H1 (cell line): ENCODE data around the gene CCNG1. TPM values are rescaled to one million over a fixed set of nuclear protein-coding genes. Genes with fewer than 3 reads are reported as not detected.

ENCODE experiments used
- CTCF ChIA-PET: fragments of 300-600 bp; sonication (Branson Sonifier 250); formaldehyde crosslinking; loops from one replicate; lab custom pipeline; 2021; ENCODE audit not compliant: partially characterized antibody; lab: Charles Lee
- POLR2A ChIA-PET: fragments of 300-600 bp; sonication (Branson Sonifier 250); formaldehyde crosslinking; loops from one replicate; lab custom pipeline; 2021; ENCODE audit warnings: inconsistent platforms; ENCODE audit not compliant: partially characterized antibody; lab: Charles Lee
- DNase-seq, 2 experiments: peaks; one replicate each; pipeline versions ENCODE4 v3.0.0 to v3.0.0-alpha.2; 2010 to 2022; ENCODE audit warnings: low spot score in 2 of 2, low read depth in 1 of 2, mixed read lengths in 1 of 2
- FAIRE-seq: peaks from 2 replicates; lab custom pipeline; 2011; peaks lifted over from hg19 to GRCh38; lab: Jason Lieb, UNC
- H2AFZ ChIP-seq: 2 replicates; pipeline ENCODE4 v1.8.1; 2012; ENCODE audit warnings: low read length, inconsistent platforms
- H2AK5ac ChIP-seq: 2 replicates; pipeline ENCODE4 v1.6.1; 2013; ENCODE audit warnings: low read depth, low read length
- H2BK120ac ChIP-seq: replicated peaks from 2 replicates; pipeline ENCODE3; 2013; ENCODE audit warnings: low read depth, low read length, inconsistent platforms
- H2BK12ac ChIP-seq: 2 replicates; pipeline ENCODE4 v1.6.1; 2013; ENCODE audit warnings: low read depth, low read length
- H2BK15ac ChIP-seq: 2 replicates; pipeline ENCODE4 v1.6.1; 2013; ENCODE audit warnings: low read length
- H2BK20ac ChIP-seq: 2 replicates; pipeline ENCODE4 v1.6.1; 2013; ENCODE audit warnings: low read length
- H2BK5ac ChIP-seq: 2 replicates; pipeline ENCODE4 v1.6.1; 2013; ENCODE audit warnings: low read depth, low read length
- H3K14ac ChIP-seq: 2 replicates; pipeline ENCODE4 v1.6.1; 2013; ENCODE audit warnings: inconsistent platforms; ENCODE audit not compliant: insufficient read length
- H3K18ac ChIP-seq: 2 replicates; pipeline ENCODE4 v1.6.1; 2013; ENCODE audit warnings: low read length; ENCODE audit errors: extremely low read depth
- H3K23ac ChIP-seq: 2 replicates; pipeline ENCODE4 v1.6.1; 2013; ENCODE audit warnings: inconsistent platforms; ENCODE audit not compliant: insufficient read length
- H3K23me2 ChIP-seq: 2 replicates; pipeline ENCODE4 v1.6.1; 2013; ENCODE audit warnings: low read depth, low read length
- H3K27ac ChIP-seq: 2 replicates; pipeline ENCODE4 v1.6.1; 2011; ENCODE audit warnings: low read depth, low read length, inconsistent platforms
- H3K27me3 ChIP-seq, 4 experiments: replicated peaks in 1 of 4; 1 replicate in 1 of 4; 2 replicates in 3 of 4; pipeline versions ENCODE4 v1.6.1 to v1.8.1; 2011 to 2013; ENCODE audit warnings: low read length in 3 of 4, mild to moderate bottlenecking in 3 of 4, inconsistent platforms in 2 of 4, mixed read lengths in 2 of 4, moderate library complexity in 1 of 4; ENCODE audit not compliant: control insufficient read depth in 3 of 4, insufficient read depth in 3 of 4; ENCODE audit errors: extremely low read depth in 1 of 4
- H3K36me3 ChIP-seq, 4 experiments: 2 replicates each; pipeline versions ENCODE4 v1.6.1 to v1.8.1; 2011 to 2013; ENCODE audit warnings: mild to moderate bottlenecking in 4 of 4, low read length in 3 of 4, moderate library complexity in 2 of 4, control low read depth in 1 of 4, inconsistent platforms in 1 of 4; ENCODE audit not compliant: insufficient read depth in 4 of 4, control insufficient read depth in 2 of 4
- H3K4ac ChIP-seq: replicated peaks from 2 replicates; pipeline ENCODE3; 2013; ENCODE audit warnings: low read length, low read depth, mixed read lengths, inconsistent platforms; ENCODE audit not compliant: insufficient read length
- H3K4me1 ChIP-seq, 4 experiments: replicated peaks in 1 of 4; 1 replicate in 1 of 4; 2 replicates in 3 of 4; pipeline versions ENCODE4 v1.6.1 to v1.8.1; 2011 to 2013; ENCODE audit warnings: low read length in 3 of 4, inconsistent platforms in 2 of 4, mixed read lengths in 1 of 4; ENCODE audit not compliant: insufficient read depth in 4 of 4, control insufficient read depth in 3 of 4
- H3K4me2 ChIP-seq, 2 experiments: 2 replicates each; pipeline versions ENCODE4 v1.6.1 to v1.8.1; 2011 to 2013; ENCODE audit warnings: low read depth in 2 of 2, low read length in 2 of 2, control low read depth in 1 of 2, inconsistent platforms in 1 of 2, mild to moderate bottlenecking in 1 of 2; ENCODE audit not compliant: insufficient read depth in 1 of 2
- H3K4me3 ChIP-seq, 4 experiments: fragments of 200-600, 300-600 bp in 1 of 4; sonication (generic), shearing (Covaris generic), sonication (Bioruptor Twin) in 1 of 4; 2 replicates each; pipeline versions ENCODE4 v1.5.1 to v1.8.1; 2011 to 2016; ENCODE audit warnings: low read length in 4 of 4, low read depth in 3 of 4, control low read depth in 2 of 4, inconsistent platforms in 2 of 4, mild to moderate bottlenecking in 2 of 4, mixed read lengths in 1 of 4, moderate library complexity in 1 of 4; ENCODE audit not compliant: insufficient read depth in 2 of 4; ENCODE audit errors: extremely low read depth in 1 of 4
- H3K56ac ChIP-seq: replicated peaks from 2 replicates; pipeline ENCODE3; 2013; ENCODE audit warnings: low read depth, mild to moderate bottlenecking, mixed read lengths, low read length, inconsistent platforms; ENCODE audit not compliant: insufficient read length
- H3K79me1 ChIP-seq: 2 replicates; pipeline ENCODE4 v1.6.1; 2013; ENCODE audit warnings: low read depth, low read length, control low read depth
- H3K79me2 ChIP-seq, 2 experiments: 2 replicates each; pipeline versions ENCODE4 v1.6.1 to v1.8.1; 2012 to 2013; ENCODE audit warnings: low read length in 2 of 2, mild to moderate bottlenecking in 2 of 2, inconsistent platforms in 1 of 2; ENCODE audit not compliant: insufficient read depth in 2 of 2, control insufficient read depth in 1 of 2
- H3K9ac ChIP-seq, 4 experiments: replicated peaks in 1 of 4; 1 replicate in 1 of 4; 2 replicates in 3 of 4; pipeline versions ENCODE4 v1.6.1 to v1.8.1; 2011 to 2013; ENCODE audit warnings: low read depth in 3 of 4, low read length in 3 of 4, control low read depth in 2 of 4, mild to moderate bottlenecking in 2 of 4, moderate library complexity in 2 of 4, inconsistent platforms in 1 of 4; ENCODE audit errors: extremely low read depth in 1 of 4
- H3K9me3 ChIP-seq, 2 experiments: 2 replicates each; pipeline versions ENCODE4 v1.6.1 to v1.8.1; 2012 to 2013; ENCODE audit warnings: mild to moderate bottlenecking in 2 of 2, moderate library complexity in 2 of 2, control low read depth in 1 of 2, inconsistent platforms in 1 of 2, low read depth in 1 of 2, low read length in 1 of 2, mixed read lengths in 1 of 2; ENCODE audit not compliant: insufficient read depth in 2 of 2
- H4K20me1 ChIP-seq, 2 experiments: replicated peaks in 1 of 2; 2 replicates each; pipeline versions ENCODE3 to v1.8.1; 2011 to 2013; ENCODE audit warnings: inconsistent platforms in 2 of 2, low read length in 2 of 2, mild to moderate bottlenecking in 1 of 2; ENCODE audit not compliant: insufficient read depth in 2 of 2, control insufficient read depth in 1 of 2
- H4K5ac ChIP-seq: 2 replicates; pipeline ENCODE4 v1.6.1; 2013; ENCODE audit warnings: low read length, low read depth, mixed read lengths, inconsistent platforms; ENCODE audit not compliant: insufficient read length
- H4K8ac ChIP-seq: 2 replicates; pipeline ENCODE4 v1.8.0; 2013; ENCODE audit warnings: mild to moderate bottlenecking, moderate library complexity, low read length, inconsistent platforms; ENCODE audit not compliant: insufficient read depth; ENCODE audit errors: extremely low read depth
- H4K91ac ChIP-seq: replicated peaks from 2 replicates; pipeline ENCODE3; 2013; ENCODE audit warnings: low read length, mixed read lengths, inconsistent platforms; ENCODE audit not compliant: insufficient read length
- CHD1 ChIP-seq: IDR thresholded peaks from 2 replicates; pipeline ENCODE4 v1.6.1; 2012; ENCODE audit warnings: low read depth, low read length, improper control_type of control experiment
- E2F6 ChIP-seq: IDR thresholded peaks from 2 replicates; pipeline ENCODE4 v1.6.1; 2012; ENCODE audit warnings: inconsistent platforms
- GABPA ChIP-seq: IDR thresholded peaks from 2 replicates; pipeline ENCODE4 v1.6.1; 2011; ENCODE audit warnings: mild to moderate bottlenecking, low read length, moderate library complexity, borderline replicate concordance; ENCODE audit not compliant: insufficient read depth
- JUN ChIP-seq: IDR thresholded peaks from 2 replicates; pipeline ENCODE4 v1.6.1; 2011; ENCODE audit warnings: low read depth, mild to moderate bottlenecking, improper control_type of control experiment, low read length
- KDM1A ChIP-seq: fragments of 200-600, 300-600 bp; sonication (generic); IDR thresholded peaks from 2 replicates; pipeline ENCODE4 v1.7.1; 2016; ENCODE audit warnings: mild to moderate bottlenecking, low read length, borderline replicate concordance
- MAX ChIP-seq: IDR thresholded peaks from 2 replicates; pipeline ENCODE4 v1.6.1; 2012; ENCODE audit warnings: inconsistent platforms
- POLR2A ChIP-seq, 2 experiments: IDR thresholded peaks; 1 replicate in 1 of 2; 2 replicates in 1 of 2; pipeline ENCODE4 v1.6.1; 2011; ENCODE audit warnings: low read depth in 2 of 2, low read length in 2 of 2, mild to moderate bottlenecking in 2 of 2; ENCODE audit errors: control extremely low read depth in 1 of 2
- POU5F1 ChIP-seq: IDR thresholded peaks from 2 replicates; pipeline ENCODE4 v1.6.1; 2011; ENCODE audit warnings: low read depth, mild to moderate bottlenecking, low read length, moderate library complexity
- RBBP5 ChIP-seq: IDR thresholded peaks from 2 replicates; pipeline ENCODE4 v1.7.1; 2012; ENCODE audit warnings: low read depth, mild to moderate bottlenecking, inconsistent platforms, low read length, moderate library complexity, borderline replicate concordance
- RFX5 ChIP-seq: IDR thresholded peaks from 2 replicates; pipeline ENCODE4 v1.6.1; 2011; ENCODE audit warnings: low read depth, low read length, improper control_type of control experiment, borderline replicate concordance
- SIN3A ChIP-seq, 2 experiments: IDR thresholded peaks in 1 of 2; conservative IDR thresholded peaks in 1 of 2; 2 replicates each; pipeline ENCODE4 v1.6.1; 2011 to 2012; ENCODE audit warnings: low read length in 2 of 2, improper control_type of control experiment in 1 of 2, low read depth in 1 of 2, mild to moderate bottlenecking in 1 of 2
- SP2 ChIP-seq: IDR thresholded peaks from 2 replicates; pipeline ENCODE4 v1.6.1; 2012; ENCODE audit warnings: mild to moderate bottlenecking, low read length, inconsistent platforms
- ZNF274 ChIP-seq: IDR thresholded peaks from 2 replicates; pipeline ENCODE4 v1.7.0; 2012; ENCODE audit warnings: low read length, borderline replicate concordance; ENCODE audit errors: extremely low read depth
- WGBS, 2 experiments: shearing (Covaris generic) in 1 of 2; methylation state at CpG; one replicate each; pipeline versions ENCODE4 v1.1.6 to v1.1.7; 2013 to 2015; ENCODE audit warnings: low lambda C conversion rate in 2 of 2, mixed read lengths in 2 of 2, inconsistent platforms in 1 of 2, low coverage in 1 of 2, missing lambda C conversion rate in 1 of 2; ENCODE audit not compliant: insufficient replicate concordance in 2 of 2, insufficient coverage in 1 of 2, insufficient read length in 1 of 2; ENCODE audit errors: extremely low coverage in 1 of 2, missing lambda C conversion rate in 1 of 2; 5-methylcytosine and 5-hydroxymethylcytosine counted together
- polyA plus RNA-seq, 7 experiments: library from polyadenylated mRNA; depleted of rRNA in 3 of 7; stranded (reverse) in 5 of 7; unstranded in 2 of 7; fragments of >200 nt in 5 of 7; fragments of 200-250 nt in 2 of 7; gene quantifications; 1 replicate in 5 of 7; 2 replicates in 1 of 7; 4 replicates in 1 of 7; pipeline versions ENCODE4 v1.2.1 to v1.2.3, GENCODE V29; 2011 to 2013; ENCODE audit warnings: missing spikeins in 2 of 7, mixed read lengths in 2 of 7
- total RNA-seq: library from RNA; stranded (reverse); fragmentation: NEBNext Ultra II Directional; extraction: Animal tissue kit (Norgen Biotek cat#: 25700); gene quantifications from 2 replicates; pipeline ENCODE4 v1.2.1, GENCODE V29; 2021

The CCNG1 gene
- total and polyA plus RNA-seq, 2 of the 8 experiments (the other 6 are each of a cell fraction or from before 2014, with no cell fraction given): 165 to 369 TPM

GRCh38 chr5:163453705-163454104 is 16.3 kb downstream of the CCNG1 start:
- Histone ChIP-seq H2BK20ac (no peak overlapping the region), H3K27me3 (no peaks in the 10 kb centered on the region), H3K4me1 (peaks cover 0 to 3% (median 0%) of the 10 kb centered on the region in 4 experiments; a peak in 2 of 7 replicates), H2AFZ (no peak overlapping the region), H2AK5ac (no peak overlapping the region), H3K4ac (no peak overlapping the region), H3K9me3 (no peaks in the 10 kb centered on the region), H3K23me2 (peaks cover 2% of the 10 kb centered on the region; the same call in 1 of the 2 replicates), H4K91ac (no peak overlapping the region), H3K18ac (no peak overlapping the region), H3K14ac (no peak overlapping the region), H4K20me1 (no peaks in the 10 kb centered on the region), H3K79me2 (peaks cover under 1 to 17% of the 10 kb centered on the region in 2 experiments; a peak in 3 of 4 replicates), H2BK15ac (no peak overlapping the region), H2BK120ac (no peak overlapping the region), H3K79me1 (no peaks in the 10 kb centered on the region; the same call in 1 of the 2 replicates), H3K4me3 (no peak overlapping the region), H3K36me3 (peaks cover 2 to 56% (median 11%) of the 10 kb centered on the region in 4 experiments; a peak in 5 of 8 replicates), H3K4me2 (no peak overlapping the region), H3K23ac (no peak overlapping the region), H3K9ac (no peak overlapping the region), H2BK5ac (no peak overlapping the region), H4K8ac (no peak overlapping the region), H3K27ac (no peak overlapping the region), H2BK12ac (no peak overlapping the region), H3K56ac (no peak overlapping the region), H4K5ac (no peak overlapping the region)
- POLR2A ChIA-PET: interaction anchor here (1.7 to 9.6 kb wide), 2 partner anchors 12 to 15 kb away, joined by 4 to 189 read pairs; partner anchors contain the start of gene CCNG1
- no peak for FAIRE-seq
- 88% methylated on average over 1 of the region's 1 CpG; no CpG with 5 or more reads in 1 of the 2 experiments for WGBS, 2 experiments
- CTCF ChIA-PET: no interaction called here
- DNase-seq: no peak
- TF ChIP-seq ZNF274: no peak
- no peak for TF ChIP-seq KDM1A
- TF ChIP-seq SP2: no peak
- no peak for TF ChIP-seq POLR2A (IDR thresholded peaks at IDR 0.05; ENCODE audit: control extremely low read depth in 1 of 2, low read depth in 2 of 2, low read length in 2 of 2)
- TF ChIP-seq RFX5: no peak
- TF ChIP-seq POU5F1: no peak
- no peak for TF ChIP-seq E2F6
- TF ChIP-seq CHD1: no peak
- no peak for TF ChIP-seq RBBP5
- TF ChIP-seq MAX: no peak
- TF ChIP-seq SIN3A (conservative IDR thresholded peaks at IDR 0.05 in 1 of 2, IDR thresholded peaks at IDR 0.05 in 1 of 2; ENCODE audit: low read depth in 1 of 2, low read length in 2 of 2): no peak
- no peak for TF ChIP-seq JUN
- TF ChIP-seq GABPA: no peak
